Mammary epithelial cell (primary cell): ENCODE data around the gene PALD1.

Experiments used
- EZH2 ChIP-seq: IDR thresholded peaks from 2 replicates; pipeline ENCODE4 v1.6.1; 2012; ENCODE audit warnings: low read length, inconsistent platforms, borderline replicate concordance
- TF ChIP-seq, protein P1 (sequence below), 2 donors: IDR thresholded peaks in 1 of 2; conservative IDR thresholded peaks in 1 of 2; 2 replicates each; pipeline ENCODE4 v1.5.1; 2011 to 2012; ENCODE audit warnings: inconsistent platforms in 2 of 2, low read length in 2 of 2, mild to moderate bottlenecking in 2 of 2, control low read depth in 1 of 2, low read depth in 1 of 2; ENCODE audit not compliant: insufficient read depth in 1 of 2; ENCODE audit errors: extremely low read depth in 1 of 2

DNA sequence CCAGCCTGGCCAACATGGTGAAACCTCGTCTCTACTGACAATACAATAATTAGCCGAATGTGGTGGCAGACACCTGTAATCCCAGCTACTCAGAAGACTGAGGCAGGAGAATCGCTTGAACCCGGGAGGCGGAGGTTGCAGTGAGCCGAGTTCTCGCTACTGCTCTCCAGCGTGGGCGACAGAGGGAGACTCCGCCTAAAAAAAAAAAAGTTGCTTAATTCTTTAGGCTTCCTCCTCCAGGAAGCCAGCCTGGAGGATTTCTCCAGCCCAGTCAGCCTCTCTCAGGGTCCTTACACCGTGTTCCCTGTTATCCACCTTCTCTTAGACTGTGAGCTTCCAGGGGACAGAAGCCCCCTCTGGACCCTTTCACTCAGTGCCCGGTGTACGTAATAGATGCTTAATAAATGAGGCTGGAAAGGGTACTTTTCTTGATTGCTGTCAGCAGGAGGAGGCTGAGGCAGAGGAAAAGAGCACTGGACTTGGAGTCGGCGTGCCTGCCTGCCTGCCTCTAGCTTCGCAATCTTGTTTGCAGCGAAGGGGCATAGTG lies 20.7 kb upstream of the PALD1 start:
- TF ChIP-seq, protein P1, sequence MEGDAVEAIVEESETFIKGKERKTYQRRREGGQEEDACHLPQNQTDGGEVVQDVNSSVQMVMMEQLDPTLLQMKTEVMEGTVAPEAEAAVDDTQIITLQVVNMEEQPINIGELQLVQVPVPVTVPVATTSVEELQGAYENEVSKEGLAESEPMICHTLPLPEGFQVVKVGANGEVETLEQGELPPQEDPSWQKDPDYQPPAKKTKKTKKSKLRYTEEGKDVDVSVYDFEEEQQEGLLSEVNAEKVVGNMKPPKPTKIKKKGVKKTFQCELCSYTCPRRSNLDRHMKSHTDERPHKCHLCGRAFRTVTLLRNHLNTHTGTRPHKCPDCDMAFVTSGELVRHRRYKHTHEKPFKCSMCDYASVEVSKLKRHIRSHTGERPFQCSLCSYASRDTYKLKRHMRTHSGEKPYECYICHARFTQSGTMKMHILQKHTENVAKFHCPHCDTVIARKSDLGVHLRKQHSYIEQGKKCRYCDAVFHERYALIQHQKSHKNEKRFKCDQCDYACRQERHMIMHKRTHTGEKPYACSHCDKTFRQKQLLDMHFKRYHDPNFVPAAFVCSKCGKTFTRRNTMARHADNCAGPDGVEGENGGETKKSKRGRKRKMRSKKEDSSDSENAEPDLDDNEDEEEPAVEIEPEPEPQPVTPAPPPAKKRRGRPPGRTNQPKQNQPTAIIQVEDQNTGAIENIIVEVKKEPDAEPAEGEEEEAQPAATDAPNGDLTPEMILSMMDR (conservative IDR thresholded peaks at IDR 0.05 in 1 of 2, IDR thresholded peaks at IDR 0.05 in 1 of 2; ENCODE audit: extremely low read depth in 1 of 2, insufficient read depth in 1 of 2, low read depth in 1 of 2, low read length in 2 of 2): no peak
- TF ChIP-seq EZH2: no peak
